ENCODE data around the gene PROB1. TPM values are rescaled to one million over a fixed set of nuclear protein-coding genes. Genes with fewer than 3 reads are reported as not detected.

PROB1 gene
- total RNA-seq, 4 donors from 2014 or later: 0.08 to 0.44 (median 0.35) TPM

DNA sequence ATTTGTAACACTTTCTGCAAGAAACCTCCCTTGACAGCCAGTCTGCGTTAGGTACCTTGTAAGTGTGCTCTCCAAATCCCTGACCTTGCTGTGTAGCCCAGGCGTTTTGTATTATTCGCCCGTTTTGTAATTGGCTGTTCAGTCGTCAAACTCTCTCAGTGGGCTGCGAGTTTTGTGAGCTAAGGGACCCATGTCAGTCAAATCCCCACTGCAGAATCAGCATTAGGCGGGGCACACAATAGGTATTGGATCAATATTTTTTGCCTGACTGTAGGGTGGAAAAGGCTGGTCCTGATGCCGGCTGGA lies 43.8 kb upstream of the PROB1 start:
- WGBS: 27% methylated on average over 8 of the region's 8 CpGs
- no peak for TF ChIP-seq POLR2AphosphoS5 (IDR thresholded peaks at IDR 0.05)
- no peak for TF ChIP-seq EP300 (IDR thresholded peaks at IDR 0.05)
- TF ChIP-seq, protein P1, sequence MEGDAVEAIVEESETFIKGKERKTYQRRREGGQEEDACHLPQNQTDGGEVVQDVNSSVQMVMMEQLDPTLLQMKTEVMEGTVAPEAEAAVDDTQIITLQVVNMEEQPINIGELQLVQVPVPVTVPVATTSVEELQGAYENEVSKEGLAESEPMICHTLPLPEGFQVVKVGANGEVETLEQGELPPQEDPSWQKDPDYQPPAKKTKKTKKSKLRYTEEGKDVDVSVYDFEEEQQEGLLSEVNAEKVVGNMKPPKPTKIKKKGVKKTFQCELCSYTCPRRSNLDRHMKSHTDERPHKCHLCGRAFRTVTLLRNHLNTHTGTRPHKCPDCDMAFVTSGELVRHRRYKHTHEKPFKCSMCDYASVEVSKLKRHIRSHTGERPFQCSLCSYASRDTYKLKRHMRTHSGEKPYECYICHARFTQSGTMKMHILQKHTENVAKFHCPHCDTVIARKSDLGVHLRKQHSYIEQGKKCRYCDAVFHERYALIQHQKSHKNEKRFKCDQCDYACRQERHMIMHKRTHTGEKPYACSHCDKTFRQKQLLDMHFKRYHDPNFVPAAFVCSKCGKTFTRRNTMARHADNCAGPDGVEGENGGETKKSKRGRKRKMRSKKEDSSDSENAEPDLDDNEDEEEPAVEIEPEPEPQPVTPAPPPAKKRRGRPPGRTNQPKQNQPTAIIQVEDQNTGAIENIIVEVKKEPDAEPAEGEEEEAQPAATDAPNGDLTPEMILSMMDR (IDR thresholded peaks at IDR 0.05): no peak
- TF ChIP-seq POLR2A (IDR thresholded peaks at IDR 0.05): no peak

DNA sequence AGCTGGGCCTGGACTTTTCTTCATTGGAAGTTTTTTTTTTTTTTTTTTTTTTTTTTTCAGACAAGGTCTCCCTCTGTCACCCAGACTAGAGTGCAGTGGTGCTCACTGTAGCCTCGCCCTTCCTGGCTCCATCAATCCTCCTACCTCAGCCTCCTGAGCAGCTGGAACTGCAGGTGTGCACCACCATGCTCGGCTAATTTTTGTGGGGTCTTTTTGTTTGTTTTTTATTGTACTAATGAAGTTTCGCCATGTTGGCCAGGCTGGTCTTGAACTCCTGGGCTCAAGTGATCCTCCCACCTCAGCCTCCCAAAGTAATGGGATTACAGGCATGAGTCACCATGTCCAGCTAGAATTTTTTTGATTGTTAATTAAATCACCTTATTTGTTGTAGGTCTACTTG lies 40.8 kb upstream of the PROB1 start:
- Histone ChIP-seq H3K27me3 (no peaks in the 10 kb centered on the region), H3K9me3 (no peaks in the 10 kb centered on the region), H3K27ac (no peak overlapping the region), H3K4me1 (peaks cover 15% of the 10 kb centered on the region), H3K4me3 (no peak overlapping the region), H3K36me3 (peaks cover 3% of the 10 kb centered on the region)
- no peak for DNase-seq (ENCODE audit: low spot score in 2 of 2)
- WGBS: 95% methylated on average over 3 of the region's 3 CpGs
- TF ChIP-seq EP300 (IDR thresholded peaks at IDR 0.05): no peak
- no peak for TF ChIP-seq POLR2AphosphoS5 (IDR thresholded peaks at IDR 0.05)
- no peak for TF ChIP-seq POLR2A (IDR thresholded peaks at IDR 0.05)
- TF ChIP-seq, protein P1 (IDR thresholded peaks at IDR 0.05): no peak

More for the DNA sequence above, 43.8 kb upstream of the PROB1 start:
- Histone ChIP-seq H3K36me3 (peaks cover 3% of the 10 kb centered on the region), H3K4me3 (peak overlapping the region; percentile 84), H3K9me3 (no peaks in the 10 kb centered on the region), H3K4me1 (peaks cover 15% of the 10 kb centered on the region), H3K27ac (peak overlapping the region; percentile 92), H3K27me3 (no peaks in the 10 kb centered on the region)
- no peak for DNase-seq (ENCODE audit: low spot score in 2 of 2)

DNA sequence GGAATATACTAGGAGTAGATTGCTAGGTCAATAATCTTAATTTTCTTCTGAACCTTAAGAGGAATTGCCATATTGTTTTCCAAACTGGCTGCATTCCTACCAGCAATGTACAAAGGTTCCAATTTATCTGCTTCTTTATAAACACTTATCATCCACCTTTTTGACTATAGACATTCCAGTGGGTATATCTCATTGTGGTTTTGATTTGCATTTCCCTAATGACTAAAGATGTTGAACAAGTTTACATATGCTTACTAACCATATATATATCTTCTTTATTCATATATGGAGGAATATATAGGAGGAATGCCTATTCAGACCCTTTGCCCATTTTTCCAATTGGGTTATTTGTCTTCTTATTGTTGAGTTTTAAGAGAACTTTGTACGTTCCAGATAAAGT lies 36.8 kb upstream of the PROB1 start:
- no peak overlapping the region for H3K4me3 ChIP-seq
- no peaks in the 10 kb centered on the region for H3K27me3 ChIP-seq
- H3K36me3 ChIP-seq: peaks cover 6% of the 10 kb centered on the region
- H3K9me3 ChIP-seq: no peaks in the 10 kb centered on the region
- no peak for TF ChIP-seq POLR2A (IDR thresholded peaks at IDR 0.05)
- TF ChIP-seq POLR2AphosphoS5 (IDR thresholded peaks at IDR 0.05): no peak
- no peak for TF ChIP-seq EP300 (IDR thresholded peaks at IDR 0.05)
- no peaks in the 10 kb centered on the region for H3K4me1 ChIP-seq
- WGBS: 90% methylated on average over 1 of the region's 1 CpG
- no peak overlapping the region for H3K27ac ChIP-seq
- DNase-seq (ENCODE audit: low spot score in 2 of 2): no peak

DNA sequence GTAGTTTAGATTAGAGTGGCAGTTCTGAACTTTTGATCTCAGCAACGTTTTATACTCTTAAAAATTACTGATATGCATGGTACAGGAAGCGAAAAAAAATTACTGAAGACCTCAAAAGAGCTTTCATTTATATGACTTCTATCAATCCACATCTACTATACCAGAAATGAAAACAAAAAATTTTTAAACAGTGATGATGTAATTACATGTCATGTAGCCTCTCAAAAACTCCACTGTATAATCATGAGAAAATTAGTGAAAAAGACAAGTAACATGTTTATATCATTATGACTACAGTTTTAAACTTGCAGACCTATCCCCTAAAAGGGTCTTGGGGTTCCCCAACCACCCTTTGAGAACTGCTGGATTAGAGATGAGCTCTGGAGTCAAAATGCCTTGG lies 35.1 kb upstream of the PROB1 start:
- H3K27ac ChIP-seq: no peak overlapping the region
- H3K27me3 ChIP-seq: no peaks in the 10 kb centered on the region
- H3K9me3 ChIP-seq: no peaks in the 10 kb centered on the region
- H3K36me3 ChIP-seq: peaks cover 17% of the 10 kb centered on the region
- TF ChIP-seq EP300 (IDR thresholded peaks at IDR 0.05) (no peak), POLR2AphosphoS5 (IDR thresholded peaks at IDR 0.05) (no peak), POLR2A (IDR thresholded peaks at IDR 0.05) (no peak)
- TF ChIP-seq, protein P1 (IDR thresholded peaks at IDR 0.05): no peak
- no peak for DNase-seq (ENCODE audit: low spot score in 2 of 2)
- H3K4me1 ChIP-seq: no peaks in the 10 kb centered on the region
- WGBS: 83% methylated on average over 2 of the region's 2 CpGs
- H3K4me3 ChIP-seq: no peak overlapping the region

DNA sequence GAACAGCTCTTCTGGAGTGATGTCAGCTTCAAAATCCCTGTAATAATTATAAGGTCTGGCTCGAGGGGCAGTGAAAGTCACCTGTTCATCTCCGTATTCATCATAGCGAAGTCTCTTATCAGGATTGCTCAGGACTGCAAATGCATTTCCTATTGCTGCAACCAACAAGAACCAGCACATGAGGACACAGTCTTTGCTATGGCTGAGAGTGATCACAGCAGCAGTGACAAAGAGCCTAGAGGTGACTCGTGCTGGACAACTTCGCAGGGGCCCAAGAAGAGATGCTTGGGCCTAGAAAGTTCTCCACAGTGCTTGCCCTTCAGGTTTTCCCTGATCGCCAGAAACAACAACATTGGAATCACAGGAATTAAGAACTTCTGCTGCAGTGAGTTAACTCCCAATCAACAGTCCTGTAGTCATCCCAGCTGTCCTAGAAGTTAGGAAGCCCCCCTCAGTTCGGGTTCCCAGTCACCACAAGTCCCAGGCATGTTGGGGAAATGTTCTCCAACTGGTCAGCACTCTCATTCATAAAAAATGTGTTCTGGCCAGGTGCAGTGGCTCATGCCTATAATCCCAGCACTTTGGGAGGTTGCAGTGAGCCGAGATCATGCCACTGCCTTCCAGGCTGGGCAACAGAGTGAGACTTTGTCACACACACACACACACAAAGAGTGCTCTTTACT lies 31.4 kb upstream of the PROB1 start:
- Histone ChIP-seq H3K4me1 (no peaks in the 10 kb centered on the region), H3K9me3 (no peaks in the 10 kb centered on the region), H3K27me3 (no peaks in the 10 kb centered on the region), H3K4me3 (no peak overlapping the region), H3K27ac (no peak overlapping the region), H3K36me3 (peaks cover 32% of the 10 kb centered on the region)
- DNase-seq (ENCODE audit: low spot score in 2 of 2): no peak
- 81% methylated on average over 8 of the region's 8 CpGs for WGBS
- TF ChIP-seq, protein P1 (IDR thresholded peaks at IDR 0.05): no peak
- TF ChIP-seq POLR2AphosphoS5 (IDR thresholded peaks at IDR 0.05) (no peak), POLR2A (IDR thresholded peaks at IDR 0.05) (no peak)

DNA sequence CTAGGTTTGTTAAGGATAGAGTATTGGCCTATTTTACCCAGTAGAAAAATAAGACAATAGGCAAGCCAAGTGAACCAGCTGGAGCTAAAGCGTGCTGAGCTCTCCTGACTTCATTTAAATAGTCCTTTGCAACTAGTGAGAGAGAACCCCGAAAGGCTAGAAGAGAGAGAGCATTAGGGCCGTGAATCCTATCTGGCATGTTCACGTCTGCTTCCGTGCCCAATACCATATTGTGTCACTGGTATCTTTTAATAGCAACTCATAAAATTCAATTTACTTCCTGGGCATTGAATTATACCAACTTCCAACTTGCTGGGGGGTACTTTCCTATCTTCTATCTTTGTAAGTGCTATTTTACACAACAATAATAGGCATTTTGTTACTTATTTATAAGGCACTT lies 30.6 kb upstream of the PROB1 start:
- Histone ChIP-seq H3K27ac (no peak overlapping the region), H3K4me3 (no peak overlapping the region), H3K9me3 (no peaks in the 10 kb centered on the region), H3K4me1 (no peaks in the 10 kb centered on the region), H3K27me3 (no peaks in the 10 kb centered on the region), H3K36me3 (peaks cover 32% of the 10 kb centered on the region)
- TF ChIP-seq POLR2AphosphoS5 (IDR thresholded peaks at IDR 0.05): no peak
- no peak for TF ChIP-seq POLR2A (IDR thresholded peaks at IDR 0.05)
- no peak for TF ChIP-seq EP300 (IDR thresholded peaks at IDR 0.05)
- TF ChIP-seq, protein P1 (IDR thresholded peaks at IDR 0.05): no peak
- DNase-seq (ENCODE audit: low spot score in 2 of 2): no peak
- WGBS: 80% methylated on average over 5 of the region's 5 CpGs

Data from suprapubic skin (tissue), 4 donors.